ENCODE data around the gene THADA. TPM values are rescaled to one million over a fixed set of nuclear protein-coding genes. Genes with fewer than 3 reads are reported as not detected.
A peak's percentile ranks its signal among the peaks of the same experiment; 100 is the strongest.
"Not testable (repeated sequence)": the region's sequence is repeated elsewhere in the genome, so short reads cannot be mapped to it uniquely, and the experiment has no call there.

THADA gene
- total RNA-seq, 1 donor from 2014 or later, result 50.6 TPM

DNA sequence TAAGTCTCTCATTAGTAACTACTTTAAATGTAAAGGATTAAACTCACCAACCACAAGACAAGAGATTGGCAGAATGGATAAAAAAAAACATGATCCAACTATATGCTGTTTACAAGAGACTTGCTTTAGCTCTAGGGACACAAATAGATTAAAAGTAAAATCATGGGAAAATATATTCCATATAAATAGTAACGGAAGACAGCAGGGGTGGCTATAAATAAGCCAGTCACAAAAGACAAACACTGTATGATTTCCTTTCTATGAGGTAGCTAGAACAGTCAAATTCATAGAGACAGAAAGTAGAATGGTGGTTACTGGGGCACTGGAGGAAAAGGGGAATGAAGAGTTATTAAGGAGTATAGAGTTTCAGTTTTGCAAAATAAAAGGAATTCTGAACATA, 145.2 kb downstream of the THADA start:
- Histone ChIP-seq H3K4me3 (ENCODE audit: low read length in 3 of 3) (no peak overlapping the region), H3K9me3 (ENCODE audit: control insufficient read depth in 3 of 3, low read length in 3 of 3) (no peaks in the 10 kb centered on the region), H3K27ac (ENCODE audit: low read depth, low read length) (no peak overlapping the region), H3K4me1 (ENCODE audit: control insufficient read depth in 3 of 3, insufficient read depth in 3 of 3, low read length in 3 of 3) (peaks cover 0 to 10% (median 4%) of the 10 kb centered on the region in 3 donors), H3K9ac (ENCODE audit: low read depth in 1 of 3, low read length in 3 of 3) (no peak overlapping the region), H3K27me3 (ENCODE audit: control insufficient read depth in 3 of 3, insufficient read depth in 3 of 3, low read length in 3 of 3) (no peaks in the 10 kb centered on the region), H3K36me3 (ENCODE audit: control insufficient read depth in 3 of 3, insufficient read depth in 3 of 3, low read length in 3 of 3) (no peaks in the 10 kb centered on the region)

DNA sequence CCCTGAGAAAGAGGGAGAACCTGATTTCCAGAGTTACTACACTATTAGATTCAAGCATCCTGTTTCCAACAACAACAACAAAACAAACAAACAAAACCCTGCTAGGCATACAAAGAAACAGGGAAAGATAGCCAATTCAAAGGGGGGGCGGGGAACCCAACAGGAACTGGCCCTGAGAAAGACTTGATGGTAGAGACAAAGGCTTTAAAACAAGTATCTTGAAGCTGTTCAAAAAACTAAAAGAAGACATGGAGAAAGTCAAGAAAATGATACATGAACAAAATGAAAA, 147.1 kb downstream of the THADA start:
- no peak overlapping the region for H3K9ac ChIP-seq (ENCODE audit: low read depth in 1 of 3, low read length in 3 of 3)
- no peaks in the 10 kb centered on the region for H3K36me3 ChIP-seq (ENCODE audit: control insufficient read depth in 3 of 3, insufficient read depth in 3 of 3, low read length in 3 of 3)
- H3K27ac ChIP-seq (ENCODE audit: low read depth, low read length), result no peak overlapping the region
- no peaks in the 10 kb centered on the region for H3K9me3 ChIP-seq (ENCODE audit: control insufficient read depth in 3 of 3, low read length in 3 of 3)
- peaks cover 0 to 6% (median 0%) of the 10 kb centered on the region in 3 donors for H3K4me1 ChIP-seq (ENCODE audit: control insufficient read depth in 3 of 3, insufficient read depth in 3 of 3, low read length in 3 of 3)
- H3K27me3 ChIP-seq (ENCODE audit: control insufficient read depth in 3 of 3, insufficient read depth in 3 of 3, low read length in 3 of 3), result no peaks in the 10 kb centered on the region
- H3K4me3 ChIP-seq (ENCODE audit: low read length in 3 of 3), result no peak overlapping the region

DNA sequence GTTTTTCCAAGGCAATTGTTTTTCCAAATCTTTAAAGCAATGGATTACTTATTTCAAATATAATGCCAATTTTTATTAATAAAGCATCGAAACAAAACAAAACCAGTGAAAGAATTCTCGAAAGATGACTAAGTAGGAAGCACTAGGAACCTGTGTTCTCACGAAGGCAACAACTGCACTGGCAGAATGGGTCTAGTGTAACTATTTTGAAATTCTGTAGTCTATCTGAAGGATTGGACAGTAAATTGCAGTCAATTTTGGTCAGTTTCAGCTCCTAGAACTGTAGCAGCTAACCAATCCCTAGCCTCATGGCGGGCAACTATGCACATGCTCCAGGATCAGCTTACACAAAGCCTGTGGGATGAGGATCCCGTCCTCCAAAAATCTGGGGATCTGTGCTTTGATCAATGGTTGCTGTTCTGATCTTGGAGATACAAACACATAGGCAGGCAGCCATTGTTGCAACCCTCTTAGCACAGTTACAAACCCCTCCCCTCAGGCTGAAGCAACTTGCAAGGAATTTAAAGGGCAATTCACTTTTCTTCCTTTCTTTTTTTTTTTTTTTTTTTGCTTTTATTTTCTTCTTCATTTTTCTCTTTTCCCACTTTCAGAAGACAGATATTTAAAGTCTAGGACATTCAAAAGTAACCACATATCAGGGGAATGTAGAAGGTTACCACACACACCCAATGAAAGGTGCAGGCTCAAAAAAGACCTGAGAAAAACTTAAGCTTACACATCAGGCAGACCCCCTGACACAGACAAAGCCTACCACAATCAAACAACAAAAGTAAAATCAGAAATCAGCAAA, 147.6 kb downstream of the THADA start:
- Histone ChIP-seq H3K9ac (ENCODE audit: low read depth in 1 of 3, low read length in 3 of 3) (no peak overlapping the region), H3K27me3 (ENCODE audit: control insufficient read depth in 3 of 3, insufficient read depth in 3 of 3, low read length in 3 of 3) (no peaks in the 10 kb centered on the region), H3K27ac (ENCODE audit: low read depth, low read length) (no peak overlapping the region), H3K4me3 (ENCODE audit: low read length in 3 of 3) (no peak overlapping the region), H3K9me3 (ENCODE audit: control insufficient read depth in 3 of 3, low read length in 3 of 3) (no peaks in the 10 kb centered on the region), H3K4me1 (ENCODE audit: control insufficient read depth in 3 of 3, insufficient read depth in 3 of 3, low read length in 3 of 3) (peaks cover 0 to 6% (median 0%) of the 10 kb centered on the region in 3 donors), H3K36me3 (ENCODE audit: control insufficient read depth in 3 of 3, insufficient read depth in 3 of 3, low read length in 3 of 3) (no peaks in the 10 kb centered on the region)

DNA sequence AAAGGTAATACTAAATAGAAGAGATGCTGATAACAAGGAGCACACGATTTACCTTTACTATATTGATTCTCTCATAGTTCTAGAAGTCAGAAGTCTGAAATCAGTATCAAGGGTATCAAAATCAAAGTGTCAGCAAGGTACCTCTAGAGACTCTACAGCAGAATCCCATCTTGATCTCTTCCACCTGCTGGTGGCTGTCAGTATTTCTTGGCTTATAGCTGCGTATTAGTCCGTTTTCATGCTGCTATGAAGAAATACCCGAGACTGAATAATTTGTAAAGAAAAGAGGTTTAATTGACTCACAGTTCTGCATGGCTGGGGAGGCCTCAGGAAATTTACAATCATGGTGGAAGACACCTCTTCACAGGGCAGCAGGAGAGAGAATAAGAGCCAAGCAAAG, 149.1 kb downstream of the THADA start:
- not testable (repeated sequence) for H3K27ac ChIP-seq (ENCODE audit: low read depth, low read length); H3K36me3 ChIP-seq (ENCODE audit: control insufficient read depth in 3 of 3, insufficient read depth in 3 of 3, low read length in 3 of 3); H3K27me3 ChIP-seq (ENCODE audit: control insufficient read depth in 3 of 3, insufficient read depth in 3 of 3, low read length in 3 of 3); H3K9me3 ChIP-seq (ENCODE audit: control insufficient read depth in 3 of 3, low read length in 3 of 3); H3K4me1 ChIP-seq (ENCODE audit: control insufficient read depth in 3 of 3, insufficient read depth in 3 of 3, low read length in 3 of 3); H3K9ac ChIP-seq (ENCODE audit: low read depth in 1 of 3, low read length in 3 of 3); H3K4me3 ChIP-seq (ENCODE audit: low read length in 3 of 3)

DNA sequence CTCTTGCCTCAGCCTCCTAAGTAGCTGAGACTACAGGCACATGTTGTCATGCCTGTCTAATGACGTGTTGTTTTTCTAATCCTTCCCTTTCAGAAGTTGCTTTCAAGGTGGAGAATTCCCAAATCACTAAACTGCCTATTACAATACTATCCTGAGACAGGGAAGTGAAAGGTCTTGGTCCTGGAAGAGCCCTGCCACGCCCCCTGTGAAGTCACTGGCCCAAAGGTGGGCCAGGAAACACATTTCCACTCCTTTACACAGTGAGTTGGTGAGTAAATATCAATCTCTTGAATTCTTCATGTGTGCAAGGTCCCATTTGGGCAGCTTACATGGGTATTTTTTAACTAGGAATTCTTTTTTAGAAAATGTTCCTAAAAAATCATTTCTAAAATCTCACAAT, 150.1 kb downstream of the THADA start:
- H3K4me3 ChIP-seq (ENCODE audit: low read length in 3 of 3), result no peak overlapping the region
- no peaks in the 10 kb centered on the region for H3K4me1 ChIP-seq (ENCODE audit: control insufficient read depth in 3 of 3, insufficient read depth in 3 of 3, low read length in 3 of 3)
- no peak overlapping the region for H3K9ac ChIP-seq (ENCODE audit: low read depth in 1 of 3, low read length in 3 of 3)
- H3K36me3 ChIP-seq (ENCODE audit: control insufficient read depth in 3 of 3, insufficient read depth in 3 of 3, low read length in 3 of 3), result no peaks in the 10 kb centered on the region
- H3K9me3 ChIP-seq (ENCODE audit: control insufficient read depth in 3 of 3, low read length in 3 of 3), result no peaks in the 10 kb centered on the region
- no peaks in the 10 kb centered on the region for H3K27me3 ChIP-seq (ENCODE audit: control insufficient read depth in 3 of 3, insufficient read depth in 3 of 3, low read length in 3 of 3)
- H3K27ac ChIP-seq (ENCODE audit: low read depth, low read length), result peak overlapping the region; percentile 66

DNA sequence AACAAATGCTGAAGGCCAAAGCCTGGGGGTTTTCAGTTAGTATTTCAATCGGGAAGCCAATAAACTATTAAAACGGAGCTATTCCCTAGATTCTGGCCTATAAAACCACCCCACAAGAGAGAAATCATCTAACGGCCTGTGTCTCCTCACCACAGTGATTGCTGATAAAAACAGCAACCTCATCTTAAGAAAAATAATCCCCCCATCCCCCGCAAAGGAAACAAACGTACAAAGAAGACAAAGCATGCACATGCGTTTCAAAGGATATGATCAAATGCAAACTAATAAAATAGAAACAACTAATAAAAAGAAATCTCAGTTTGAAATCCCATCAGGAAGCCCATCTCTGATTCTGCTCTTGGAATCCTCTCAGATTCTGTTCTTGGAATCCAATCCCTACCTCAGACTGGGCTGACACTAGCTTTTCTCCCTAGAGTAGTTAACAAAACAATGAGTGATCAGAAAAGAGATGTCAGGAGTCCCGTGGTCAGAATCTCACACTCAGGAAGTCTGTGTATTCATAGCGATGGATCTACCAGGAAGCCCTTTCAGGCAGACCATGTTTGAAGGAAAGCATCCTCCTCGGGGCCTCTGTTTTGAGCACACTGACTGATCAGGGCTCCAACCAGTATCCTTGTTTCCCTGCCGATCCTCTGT, 150.7 kb downstream of the THADA start:
- H3K27me3 ChIP-seq (ENCODE audit: control insufficient read depth in 3 of 3, insufficient read depth in 3 of 3, low read length in 3 of 3), result no peaks in the 10 kb centered on the region

DNA sequence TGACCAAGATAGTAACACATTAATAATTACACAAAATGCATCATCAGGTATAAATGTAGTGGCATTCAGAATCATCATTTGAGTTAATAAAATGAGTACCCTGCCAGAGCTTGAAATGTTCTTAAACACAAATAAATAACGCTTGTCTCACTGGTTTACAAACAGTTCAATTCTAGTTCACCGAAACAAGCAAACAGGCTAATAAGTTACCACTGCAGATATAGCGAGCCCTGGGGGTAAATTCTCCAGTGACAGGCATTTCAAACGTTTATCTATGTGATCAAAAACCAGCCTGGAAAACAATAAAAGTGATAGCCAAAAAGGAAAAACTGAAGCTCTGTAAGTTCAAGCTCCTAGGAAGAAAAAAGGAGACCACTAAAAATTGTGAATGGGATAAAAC, 152.6 kb downstream of the THADA start:
- Histone ChIP-seq H3K9me3 (ENCODE audit: control insufficient read depth in 3 of 3, low read length in 3 of 3) (no peaks in the 10 kb centered on the region), H3K9ac (ENCODE audit: low read depth in 1 of 3, low read length in 3 of 3) (no peak overlapping the region), H3K4me3 (ENCODE audit: low read length in 3 of 3) (no peak overlapping the region), H3K36me3 (ENCODE audit: control insufficient read depth in 3 of 3, insufficient read depth in 3 of 3, low read length in 3 of 3) (no peaks in the 10 kb centered on the region), H3K27ac (ENCODE audit: low read depth, low read length) (no peak overlapping the region), H3K27me3 (ENCODE audit: control insufficient read depth in 3 of 3, insufficient read depth in 3 of 3, low read length in 3 of 3) (no peaks in the 10 kb centered on the region), H3K4me1 (ENCODE audit: control insufficient read depth in 3 of 3, insufficient read depth in 3 of 3, low read length in 3 of 3) (no peaks in the 10 kb centered on the region)

More for the DNA sequence above, 150.7 kb downstream of the THADA start:
- H3K27ac ChIP-seq (ENCODE audit: low read depth, low read length), result peak overlapping the region; percentile 66
- no peaks in the 10 kb centered on the region for H3K4me1 ChIP-seq (ENCODE audit: control insufficient read depth in 3 of 3, insufficient read depth in 3 of 3, low read length in 3 of 3)
- H3K9me3 ChIP-seq (ENCODE audit: control insufficient read depth in 3 of 3, low read length in 3 of 3), result no peaks in the 10 kb centered on the region
- H3K4me3 ChIP-seq (ENCODE audit: low read length in 3 of 3), result no peak overlapping the region
- H3K36me3 ChIP-seq (ENCODE audit: control insufficient read depth in 3 of 3, insufficient read depth in 3 of 3, low read length in 3 of 3), result no peaks in the 10 kb centered on the region
- H3K9ac ChIP-seq (ENCODE audit: low read depth in 1 of 3, low read length in 3 of 3), result no peak overlapping the region

DNA sequence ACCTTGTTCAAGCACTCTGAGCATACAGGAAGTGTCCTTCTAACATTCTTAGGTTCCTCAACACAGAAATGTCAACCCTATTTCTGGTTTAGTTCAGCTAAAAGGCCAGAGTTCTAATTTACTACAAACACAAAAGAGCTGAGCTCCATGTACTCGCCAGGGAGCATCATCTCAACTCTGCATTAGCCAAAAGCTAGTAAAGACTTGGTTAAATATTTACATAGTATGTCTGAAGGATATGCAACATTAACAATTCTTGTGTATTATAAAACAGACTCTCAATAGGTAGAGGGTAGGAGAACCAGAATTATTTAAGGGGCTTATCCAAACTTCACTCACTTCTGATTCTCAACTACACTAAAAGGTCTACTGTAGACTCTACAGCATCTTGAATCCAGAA, 154.6 kb downstream of the THADA start:
- Histone ChIP-seq H3K4me3 (ENCODE audit: low read length in 3 of 3) (no peak overlapping the region), H3K27me3 (ENCODE audit: control insufficient read depth in 3 of 3, insufficient read depth in 3 of 3, low read length in 3 of 3) (no peaks in the 10 kb centered on the region), H3K4me1 (ENCODE audit: control insufficient read depth in 3 of 3, insufficient read depth in 3 of 3, low read length in 3 of 3) (no peaks in the 10 kb centered on the region), H3K9me3 (ENCODE audit: control insufficient read depth in 3 of 3, low read length in 3 of 3) (no peaks in the 10 kb centered on the region), H3K9ac (ENCODE audit: low read depth in 1 of 3, low read length in 3 of 3) (no peak overlapping the region), H3K36me3 (ENCODE audit: control insufficient read depth in 3 of 3, insufficient read depth in 3 of 3, low read length in 3 of 3) (no peaks in the 10 kb centered on the region), H3K27ac (ENCODE audit: low read depth, low read length) (no peak overlapping the region)

DNA sequence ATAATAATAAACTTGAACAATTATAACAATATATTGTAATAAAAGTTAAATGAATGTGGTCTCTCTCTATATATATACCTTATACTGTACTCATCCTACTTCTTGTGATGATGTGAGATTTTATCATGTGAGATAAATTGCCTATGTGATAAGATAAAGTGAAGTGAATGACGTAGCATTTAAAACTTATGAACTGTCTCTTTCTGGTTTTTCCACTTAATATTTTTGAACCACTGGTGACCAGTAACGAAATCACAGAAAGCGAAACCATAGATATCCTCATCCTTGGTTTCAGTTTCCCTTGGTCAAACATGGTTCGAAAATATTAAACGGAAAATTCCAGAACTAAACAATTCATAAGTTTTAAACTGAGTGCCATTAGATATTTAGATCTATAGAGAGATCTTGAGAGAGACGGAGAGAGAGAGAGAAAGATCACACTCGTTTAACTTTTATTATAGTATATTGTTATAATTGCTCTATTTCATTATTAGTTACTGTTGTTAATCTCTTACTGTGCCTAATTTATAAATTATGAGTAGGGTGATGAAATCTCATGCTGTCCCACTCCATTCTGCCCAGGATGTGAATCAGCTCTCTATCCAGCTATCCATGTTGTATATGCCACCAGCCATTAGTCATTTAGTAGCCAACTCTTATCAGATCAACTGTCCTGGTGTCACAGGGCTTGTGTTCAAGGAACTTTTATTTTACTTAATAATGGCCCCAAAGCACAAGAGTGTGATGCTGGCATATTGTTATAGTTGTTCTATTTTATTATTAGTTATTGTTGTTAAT, 156.8 kb downstream of the THADA start:
- no peak overlapping the region for H3K9ac ChIP-seq (ENCODE audit: low read depth in 1 of 3, low read length in 3 of 3)
- H3K36me3 ChIP-seq (ENCODE audit: control insufficient read depth in 3 of 3, insufficient read depth in 3 of 3, low read length in 3 of 3), result no peaks in the 10 kb centered on the region
- no peaks in the 10 kb centered on the region for H3K27me3 ChIP-seq (ENCODE audit: control insufficient read depth in 3 of 3, insufficient read depth in 3 of 3, low read length in 3 of 3)
- H3K4me3 ChIP-seq (ENCODE audit: low read length in 3 of 3), result no peak overlapping the region
- H3K4me1 ChIP-seq (ENCODE audit: control insufficient read depth in 3 of 3, insufficient read depth in 3 of 3, low read length in 3 of 3), result no peaks in the 10 kb centered on the region
- H3K27ac ChIP-seq (ENCODE audit: low read depth, low read length), result no peak overlapping the region
- H3K9me3 ChIP-seq (ENCODE audit: control insufficient read depth in 3 of 3, low read length in 3 of 3), result no peaks in the 10 kb centered on the region

DNA sequence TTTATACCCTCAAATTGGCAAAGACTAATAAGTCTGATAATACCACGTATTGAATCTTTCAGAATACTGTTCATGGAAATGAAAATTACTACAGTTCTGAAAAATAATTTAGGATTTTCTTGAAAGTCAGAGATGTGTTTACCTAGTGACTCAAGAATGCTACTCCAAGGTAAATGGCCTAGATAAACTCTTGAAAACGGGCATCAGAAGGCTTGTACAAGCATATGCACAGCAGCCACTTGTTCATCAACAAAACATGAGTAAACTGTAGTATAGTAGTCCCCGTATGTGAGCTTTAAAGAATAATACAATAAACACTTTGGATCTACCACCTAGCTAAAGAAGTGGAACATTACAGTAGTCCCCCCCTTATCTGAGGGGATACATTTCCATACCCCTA, 157.5 kb downstream of the THADA start:
- Histone ChIP-seq H3K4me1 (ENCODE audit: control insufficient read depth in 3 of 3, insufficient read depth in 3 of 3, low read length in 3 of 3) (no peaks in the 10 kb centered on the region), H3K27ac (ENCODE audit: low read depth, low read length) (no peak overlapping the region), H3K9ac (ENCODE audit: low read depth in 1 of 3, low read length in 3 of 3) (no peak overlapping the region), H3K9me3 (ENCODE audit: control insufficient read depth in 3 of 3, low read length in 3 of 3) (no peaks in the 10 kb centered on the region), H3K4me3 (ENCODE audit: low read length in 3 of 3) (no peak overlapping the region), H3K27me3 (ENCODE audit: control insufficient read depth in 3 of 3, insufficient read depth in 3 of 3, low read length in 3 of 3) (no peaks in the 10 kb centered on the region), H3K36me3 (ENCODE audit: control insufficient read depth in 3 of 3, insufficient read depth in 3 of 3, low read length in 3 of 3) (no peaks in the 10 kb centered on the region)

Measured in skeletal muscle tissue (tissue), 4 donors.